A172 (cell line): Measurements from ENCODE around the gene CCDC182. TPM values are rescaled to one million over a fixed set of nuclear protein-coding genes. Genes with fewer than 3 reads are reported as not detected.

Source experiments
- DNase-seq: peaks from one replicate; pipeline ENCODE4 v3.0.0-alpha.2; 2015; ENCODE audit warnings: low spot score
- total RNA-seq: library from RNA; depleted of rRNA; stranded (reverse); fragments of >200 nt; shearing (Covaris generic); gene quantifications from 2 replicates; pipeline ENCODE4 v1.2.3, GENCODE V29; 2014

Gene CCDC182
- total RNA-seq, 1 experiment from 2014 or later, result not detected

GRCh38 chr17:57757735-57758134, 12.6 kb upstream of the CCDC182 start:
- DNase-seq, result no peak

- DNase-seq, result no peak
Measured at GRCh38 chr17:57756951-57757350, 11.9 kb upstream of the CCDC182 start.

- DNase-seq, result no peak
Measured at GRCh38 chr17:57755480-57756070, 10.5 kb upstream of the CCDC182 start.

GRCh38 chr17:57752031-57752905, 7.2 kb upstream of the CCDC182 start:
- no peak for DNase-seq

- no peak for DNase-seq
Measured at GRCh38 chr17:57751348-57751971, 6.4 kb upstream of the CCDC182 start.

GRCh38 chr17:57750895-57751294, 5.8 kb upstream of the CCDC182 start:
- DNase-seq, result no peak

- DNase-seq, result no peak
Measured at GRCh38 chr17:57750109-57750871, 5.2 kb upstream of the CCDC182 start.

GRCh38 chr17:57749701-57750100, 4.6 kb upstream of the CCDC182 start:
- no peak for DNase-seq

DNA sequence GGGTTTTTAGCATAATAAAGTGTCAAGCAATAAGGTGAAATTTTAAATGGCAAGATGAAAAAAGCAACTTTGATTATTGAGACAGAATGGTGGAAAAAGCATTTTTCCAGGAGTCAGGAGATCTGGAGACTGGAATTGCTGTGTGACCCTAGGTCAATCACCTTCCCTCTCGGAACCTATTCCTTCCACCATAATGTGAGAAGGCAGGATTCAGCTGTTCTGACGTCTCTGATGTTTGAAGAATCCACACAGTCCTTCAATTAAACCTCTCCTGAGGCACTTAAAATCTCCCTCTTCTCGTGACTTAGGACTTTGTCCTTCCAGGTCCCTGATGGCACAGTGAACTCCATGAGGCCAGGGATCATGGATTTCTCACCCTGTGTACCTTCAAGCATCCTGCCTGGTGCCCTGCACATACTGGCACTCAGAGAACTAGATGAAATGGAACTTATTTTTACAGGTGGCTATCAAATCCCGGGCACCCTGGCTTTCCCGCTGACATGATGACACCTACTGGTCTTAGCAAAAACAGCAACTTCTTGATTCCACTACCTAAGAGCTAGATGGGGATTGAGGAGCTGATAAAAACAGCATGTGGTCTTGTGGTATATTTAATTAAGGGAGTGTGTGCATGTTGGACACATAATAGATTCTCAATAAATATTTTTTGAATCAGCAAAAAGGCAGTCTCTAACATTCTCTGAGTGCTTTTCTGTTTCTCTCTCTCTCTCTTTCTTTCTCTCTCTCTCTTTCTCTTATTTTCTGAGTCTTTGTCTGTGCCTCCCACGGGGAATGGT, 2.3 kb upstream of the CCDC182 start:
- peak; percentile 66 for DNase-seq

DNA sequence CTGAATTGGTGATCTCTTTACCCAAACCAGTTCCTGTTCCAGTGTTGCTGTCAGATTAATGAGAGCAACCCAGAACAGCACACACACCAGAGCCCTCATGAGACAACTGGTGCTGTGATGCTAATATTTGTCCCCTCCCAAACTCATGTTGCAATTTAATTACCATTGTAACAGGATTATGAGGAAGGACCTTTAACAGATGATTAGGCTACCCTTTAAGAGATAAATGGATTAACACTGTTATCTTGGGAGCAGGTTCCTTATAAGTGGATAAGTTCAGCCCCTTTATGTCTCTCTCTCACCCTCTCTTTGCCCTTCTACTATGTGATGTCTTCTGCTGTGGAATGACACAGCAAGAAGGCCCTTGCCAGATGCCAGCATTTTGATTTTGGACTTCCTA, 1.1 kb upstream of the CCDC182 start:
- DNase-seq, result no peak

GRCh38 chr17:57744195-57745170, 616 bp downstream of the CCDC182 start:
- no peak for DNase-seq

- DNase-seq, result no peak
Measured at GRCh38 chr17:57740235-57740528, 4.9 kb downstream of the CCDC182 start.

DNA sequence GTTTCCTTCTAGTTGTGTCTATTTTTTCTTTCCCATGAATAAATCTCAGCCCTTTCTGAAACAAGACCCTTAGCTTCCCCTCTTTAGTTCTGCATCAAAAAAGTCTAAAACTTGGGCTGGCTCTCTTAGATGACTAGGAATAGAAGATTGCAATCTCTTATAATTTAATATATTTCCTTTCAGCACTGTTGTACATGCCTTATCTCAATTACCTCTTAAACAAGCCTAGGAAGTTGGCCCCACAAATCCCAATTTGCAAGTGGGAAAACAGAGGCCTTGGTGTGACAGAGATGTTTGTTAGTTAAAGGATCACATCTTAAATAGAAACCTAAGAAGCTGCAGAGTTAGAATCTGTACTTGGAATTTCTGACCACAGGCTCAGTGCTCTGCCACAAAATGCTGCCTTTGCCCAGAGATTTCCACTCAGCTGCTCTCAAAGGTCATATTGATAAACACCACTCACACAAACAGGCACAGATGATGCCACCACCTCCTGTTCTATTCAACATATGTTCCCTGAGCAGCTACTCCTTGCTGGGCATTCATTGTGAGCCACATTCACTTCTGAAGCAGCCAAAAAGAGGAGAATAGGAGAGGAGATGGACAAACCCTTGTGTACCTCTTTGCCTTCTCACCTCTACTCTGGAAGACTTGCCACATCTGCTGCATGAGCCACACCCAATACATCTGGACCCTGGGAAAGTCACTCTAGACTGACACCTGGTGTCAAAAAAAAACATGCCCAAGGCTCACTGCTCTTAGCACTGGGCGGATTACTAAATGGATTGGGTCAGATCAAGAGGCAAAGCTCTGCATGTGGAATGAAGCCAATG, 5.5 kb downstream of the CCDC182 start:
- DNase-seq, result peak; percentile 43

DNA sequence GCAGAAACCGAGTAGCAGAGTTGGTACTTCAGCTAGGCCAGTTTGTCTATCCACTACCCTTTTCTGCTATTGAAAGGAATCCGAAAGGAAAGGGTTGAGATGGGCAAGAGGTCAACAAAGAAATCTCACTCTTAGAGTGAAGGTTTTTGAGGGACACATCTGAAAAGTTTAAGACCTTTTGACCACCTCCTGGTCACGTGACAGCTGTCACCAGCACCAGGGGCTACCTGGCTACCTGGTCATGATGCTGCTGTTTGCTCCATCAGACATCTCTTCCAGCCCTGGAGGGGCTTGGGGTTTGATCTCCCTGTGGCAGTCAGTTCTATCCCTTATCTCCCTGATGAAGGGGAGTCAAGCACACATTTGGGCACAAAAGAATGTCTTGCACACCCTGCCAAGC, 7.6 kb downstream of the CCDC182 start:
- DNase-seq, result no peak

DNA sequence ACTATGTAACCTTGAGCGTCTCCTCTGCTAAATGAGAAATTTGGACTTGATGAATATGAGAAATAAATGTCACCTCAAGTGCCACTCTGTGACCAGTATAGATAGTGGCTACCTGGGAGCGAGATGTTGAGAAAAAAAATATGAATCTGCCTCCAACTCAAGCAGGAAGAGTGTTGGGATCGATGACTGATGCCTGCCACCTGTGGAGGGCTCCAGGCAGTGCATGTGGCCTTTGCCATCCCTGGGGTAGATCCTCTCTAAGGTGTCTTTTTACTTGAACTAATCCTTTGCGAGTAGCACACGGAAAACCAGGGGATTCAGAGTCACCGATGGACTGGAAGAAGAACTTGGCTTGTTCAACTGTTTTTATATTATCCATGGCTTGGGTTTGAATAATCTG, 9.4 kb downstream of the CCDC182 start:
- DNase-seq, result no peak

DNA sequence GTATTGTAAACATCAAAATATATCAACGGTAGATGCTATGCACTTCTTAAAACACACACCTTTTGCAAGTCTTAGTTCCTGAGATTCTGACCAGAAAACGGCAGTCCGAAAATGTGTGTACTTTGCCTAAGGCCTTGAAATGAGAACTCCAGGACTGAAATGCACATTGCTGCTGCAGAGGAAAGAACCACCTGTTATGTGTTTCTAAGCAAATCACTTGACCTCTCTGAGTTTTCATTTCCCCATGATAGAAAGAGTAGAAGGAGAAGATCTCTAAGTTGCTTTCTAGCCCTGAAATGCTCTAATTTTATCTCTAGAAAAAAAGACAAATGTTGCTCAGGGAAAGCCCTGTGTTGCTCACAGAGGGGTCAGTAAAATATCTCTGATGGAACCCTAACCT, 9.9 kb downstream of the CCDC182 start:
- DNase-seq, result no peak

DNA sequence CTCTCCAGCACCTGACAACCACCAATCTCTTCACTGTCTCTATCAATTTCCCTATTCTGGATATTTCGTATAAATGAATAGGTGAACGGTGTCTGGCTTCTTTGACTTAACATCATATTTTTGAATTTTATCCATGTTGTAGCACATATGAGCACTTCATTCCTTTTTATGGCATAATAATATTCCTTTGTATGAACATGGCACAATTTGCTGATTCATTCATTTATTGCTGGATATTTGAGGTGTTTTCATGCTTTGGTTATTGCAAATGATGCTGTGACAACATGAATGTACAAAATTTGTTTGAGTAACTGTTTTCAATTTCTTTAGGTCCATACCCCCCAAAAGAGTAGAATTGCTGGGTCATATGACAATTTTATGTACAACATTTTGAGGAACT, 12.0 kb downstream of the CCDC182 start:
- DNase-seq, result no peak

- no peak for DNase-seq
Measured at GRCh38 chr17:57732062-57732461, 13.0 kb downstream of the CCDC182 start.

DNA sequence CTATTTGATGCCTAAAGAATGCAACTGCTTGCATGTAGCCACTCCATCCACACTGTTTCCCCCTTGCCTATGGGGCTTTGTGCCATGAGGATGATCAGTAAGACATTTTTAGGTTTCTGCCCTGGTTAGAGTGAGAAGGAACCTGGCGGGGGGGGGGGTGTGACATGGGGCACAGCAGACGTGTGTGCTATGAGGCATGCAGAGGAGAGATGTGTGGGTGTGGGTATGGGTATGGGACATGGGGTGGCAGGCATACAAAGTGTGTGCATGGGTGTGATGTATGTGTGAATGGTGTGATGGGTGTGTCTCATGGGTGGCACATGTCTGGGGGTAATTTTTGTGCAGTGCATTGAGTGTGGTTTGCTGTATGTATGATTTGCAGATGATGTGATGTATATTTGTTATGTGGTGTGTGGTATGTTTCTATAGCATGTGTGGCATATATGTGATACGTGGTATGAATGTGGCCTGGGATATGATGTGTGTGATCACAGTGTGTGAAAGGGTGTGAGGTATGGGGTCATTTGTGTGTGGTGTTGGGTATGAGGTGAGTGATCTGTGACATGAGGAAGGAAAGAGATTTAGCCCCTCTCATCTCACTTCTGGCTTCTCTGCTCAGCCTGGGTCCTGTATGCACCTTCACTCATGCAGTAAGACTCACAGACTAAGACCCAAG, 14.9 kb downstream of the CCDC182 start:
- no peak for DNase-seq
